MCF 10A (cell line): ENCODE measurements around the gene SHE. TPM values are rescaled to one million over a fixed set of nuclear protein-coding genes. Genes with fewer than 3 reads are reported as not detected.
A peak's percentile ranks its signal among the peaks of the same experiment; 100 is the strongest.

Experiments
- BruUV-seq: library from RNA; stranded (reverse); fragments of 400-500 nt; replicated peaks from 2 replicates; lab custom pipeline; 2021; lab: Mats Ljungman, UMichigan
- CTCF ChIA-PET: fragments of 300-600 bp; sonication (Branson Sonifier 250); formaldehyde crosslinking; extraction: SDS; loops from one replicate; lab custom pipeline; 2021; ENCODE audit warnings: antibody characterized with exemption, inconsistent platforms; lab: Yijun Ruan, JAX
- POLR2A ChIA-PET: fragments of 300-600, 350-650 bp; sonication (Branson Sonifier 250); formaldehyde crosslinking; extraction: SDS; loops from one replicate; lab custom pipeline; 2020; ENCODE audit warnings: antibody characterized with exemption, inconsistent platforms; lab: Yijun Ruan, JAX
- DNase-seq: peaks from one replicate; pipeline ENCODE4 v3.0.0-alpha.2; 2018; ENCODE audit not compliant: unreplicated experiment
- H3K27ac Mint-ChIP-seq: one replicate; pipeline ENCODE4 v1.8.0; 2022; ENCODE audit warnings: mild to moderate bottlenecking, low read depth, mixed read lengths; ENCODE audit not compliant: unreplicated experiment
- H3K27me3 Mint-ChIP-seq: one replicate; pipeline ENCODE4 v1.8.0; 2022; ENCODE audit warnings: mixed read lengths; ENCODE audit not compliant: insufficient read depth, unreplicated experiment
- H3K36me3 Mint-ChIP-seq: one replicate; pipeline ENCODE4 v1.8.0; 2022; ENCODE audit warnings: mild to moderate bottlenecking, moderate library complexity, mixed read lengths; ENCODE audit not compliant: insufficient read depth, unreplicated experiment
- H3K4me1 Mint-ChIP-seq: one replicate; pipeline ENCODE4 v1.8.0; 2022; ENCODE audit warnings: mixed read lengths; ENCODE audit not compliant: insufficient read depth, unreplicated experiment
- H3K4me3 Mint-ChIP-seq: one replicate; pipeline ENCODE4 v1.8.0; 2022; ENCODE audit warnings: mild to moderate bottlenecking, moderate library complexity, mixed read lengths; ENCODE audit not compliant: unreplicated experiment
- H3K9me3 Mint-ChIP-seq: one replicate; pipeline ENCODE4 v1.8.0; 2022; ENCODE audit warnings: mixed read lengths; ENCODE audit not compliant: unreplicated experiment
- intact Hi-C: fragments of 100-400 bp; cut with micrococcal nuclease; formaldehyde crosslinking; loops from 2 replicates; pipeline ENCODE4 v1.14.1; 2022
- total RNA-seq: library from RNA; stranded (reverse); gene quantifications from 2 replicates; pipeline ENCODE4 v1.2.3, GENCODE V29; 2022
- TF ChIP-seq, protein P1 (sequence below): fragments of 200-600 bp; IDR thresholded peaks from one replicate; pipeline ENCODE4 v1.8.0; 2022; ENCODE audit warnings: antibody characterized with exemption, mild to moderate bottlenecking; ENCODE audit not compliant: unreplicated experiment

SHE gene
- total RNA-seq, 1 experiment from 2014 or later: not detected

GRCh38 chr1:154454386-154455120 lies 47.7 kb downstream of the SHE start:
- DNase-seq: no peak
- ChIA-PET POLR2A (interaction anchor here (0.6 to 1.6 kb wide), 5 partner anchors 15 to 94 kb away, joined by 3 to 4 read pairs (median 3); no protein-coding TSS in a partner anchor), CTCF (interaction anchor here (0.7 to 1.2 kb wide), 6 partner anchors 9 to 51 kb away, joined by 3 to 9 read pairs (median 4); no protein-coding TSS in a partner anchor)
- BruUV-seq: no TSS peak
- Mint-ChIP-seq H3K4me1 (peaks cover 20% of the 10 kb centered on the region), H3K9me3 (no peaks in the 10 kb centered on the region), H3K27me3 (no peaks in the 10 kb centered on the region), H3K36me3 (peaks cover 100% of the 10 kb centered on the region), H3K4me3 (no peak overlapping the region), H3K27ac (no peak overlapping the region)
- TF ChIP-seq, protein P1, sequence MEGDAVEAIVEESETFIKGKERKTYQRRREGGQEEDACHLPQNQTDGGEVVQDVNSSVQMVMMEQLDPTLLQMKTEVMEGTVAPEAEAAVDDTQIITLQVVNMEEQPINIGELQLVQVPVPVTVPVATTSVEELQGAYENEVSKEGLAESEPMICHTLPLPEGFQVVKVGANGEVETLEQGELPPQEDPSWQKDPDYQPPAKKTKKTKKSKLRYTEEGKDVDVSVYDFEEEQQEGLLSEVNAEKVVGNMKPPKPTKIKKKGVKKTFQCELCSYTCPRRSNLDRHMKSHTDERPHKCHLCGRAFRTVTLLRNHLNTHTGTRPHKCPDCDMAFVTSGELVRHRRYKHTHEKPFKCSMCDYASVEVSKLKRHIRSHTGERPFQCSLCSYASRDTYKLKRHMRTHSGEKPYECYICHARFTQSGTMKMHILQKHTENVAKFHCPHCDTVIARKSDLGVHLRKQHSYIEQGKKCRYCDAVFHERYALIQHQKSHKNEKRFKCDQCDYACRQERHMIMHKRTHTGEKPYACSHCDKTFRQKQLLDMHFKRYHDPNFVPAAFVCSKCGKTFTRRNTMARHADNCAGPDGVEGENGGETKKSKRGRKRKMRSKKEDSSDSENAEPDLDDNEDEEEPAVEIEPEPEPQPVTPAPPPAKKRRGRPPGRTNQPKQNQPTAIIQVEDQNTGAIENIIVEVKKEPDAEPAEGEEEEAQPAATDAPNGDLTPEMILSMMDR: no peak
- intact Hi-C loops: no loop called here

GRCh38 chr1:154453574-154454352 lies 48.4 kb downstream of the SHE start:
- H3K4me1 Mint-ChIP-seq: peaks cover 20% of the 10 kb centered on the region
- H3K27me3 Mint-ChIP-seq: no peaks in the 10 kb centered on the region
- ChIA-PET CTCF (interaction anchor here (0.7 to 1.2 kb wide), 7 partner anchors 9 to 482 kb away, joined by 3 to 9 read pairs (median 3); partner anchors contain the start of gene PMVK), POLR2A (interaction anchor here (0.6 to 1.6 kb wide), 8 partner anchors 10 to 671 kb away, joined by 3 to 4 read pairs (median 4); no protein-coding TSS in a partner anchor)
- DNase-seq: peak; percentile 90
- peak overlapping the region; percentile 8 for H3K27ac Mint-ChIP-seq
- intact Hi-C loops: no loop called here
- H3K36me3 Mint-ChIP-seq: peaks cover 98% of the 10 kb centered on the region
- no peak overlapping the region for H3K4me3 Mint-ChIP-seq
- BruUV-seq: TSS peak; percentile 42
- H3K9me3 Mint-ChIP-seq: no peaks in the 10 kb centered on the region
- TF ChIP-seq, protein P1: no peak

GRCh38 chr1:154453161-154453560 lies 49.1 kb downstream of the SHE start:
- Mint-ChIP-seq H3K4me1 (peaks cover 20% of the 10 kb centered on the region), H3K36me3 (peaks cover 98% of the 10 kb centered on the region), H3K27me3 (no peaks in the 10 kb centered on the region), H3K9me3 (no peaks in the 10 kb centered on the region), H3K27ac (peak overlapping the region; percentile 8), H3K4me3 (no peak overlapping the region)
- CTCF ChIA-PET: interaction anchor here (0.7 to 1.0 kb wide), 4 partner anchors 90 to 483 kb away, joined by 3 read pairs; partner anchors contain the start of gene PMVK
- intact Hi-C loops: no loop called here
- DNase-seq: no peak
- no TSS peak for BruUV-seq
- POLR2A ChIA-PET: interaction anchor here (0.6 to 1.6 kb wide), 4 partner anchors 10 to 672 kb away, joined by 3 to 4 read pairs (median 4); no protein-coding TSS in a partner anchor
- TF ChIP-seq, protein P1: no peak
